ENCODE results near the gene ATP5F1E.

The ATP5F1E gene

GRCh38 chr20:59004763-59005522, 27.2 kb downstream of the ATP5F1E start:
- DNase-seq = no peak

DNA sequence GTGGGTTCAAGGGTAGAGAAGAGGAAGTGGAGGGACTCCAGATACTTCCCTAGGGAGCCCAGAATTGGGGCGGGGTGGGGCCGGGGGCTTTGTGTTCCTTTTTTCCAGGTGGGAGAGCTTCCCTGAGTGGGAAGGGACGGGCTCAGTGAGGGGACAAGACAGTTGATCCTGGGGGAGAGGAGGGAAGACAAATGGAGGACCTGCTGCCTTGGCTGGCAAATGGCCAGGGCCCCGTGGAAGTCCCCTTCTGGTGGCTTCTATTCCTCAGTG, 27.7 kb downstream of the ATP5F1E start:
- no peak for DNase-seq

DNA sequence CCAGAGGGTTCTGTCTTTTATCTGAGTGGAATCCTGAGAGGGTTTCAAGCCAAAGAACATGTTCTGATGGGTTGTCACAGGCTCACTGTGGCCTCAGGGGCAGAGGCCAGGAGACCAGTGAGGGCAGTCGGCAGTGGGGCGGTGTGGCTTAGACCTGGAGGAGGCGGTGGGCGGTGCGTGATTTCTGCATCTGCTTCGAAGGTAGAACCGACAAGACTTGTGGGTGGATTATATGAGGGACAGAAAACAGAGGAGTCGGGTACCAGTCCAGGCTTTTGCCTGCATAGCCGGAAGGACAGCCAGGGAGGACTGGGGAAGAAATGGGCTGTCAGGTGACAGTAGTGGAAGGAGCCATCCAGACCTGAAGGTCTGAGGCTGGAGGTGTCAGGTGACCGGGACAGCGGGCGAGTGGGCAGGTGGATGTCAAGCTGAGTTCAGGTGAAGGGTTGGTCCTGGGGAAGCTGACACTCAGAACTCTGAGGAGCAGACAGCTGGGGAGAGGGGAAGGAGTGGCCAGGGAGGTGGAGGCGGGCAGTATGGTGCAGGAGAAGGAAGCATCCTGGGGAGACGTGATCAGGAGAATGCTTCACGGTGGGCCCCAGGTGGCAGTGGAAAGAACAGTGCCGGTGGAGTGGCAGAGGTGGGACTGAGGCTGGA, 28.2 kb downstream of the ATP5F1E start:
- no peak for DNase-seq

DNA sequence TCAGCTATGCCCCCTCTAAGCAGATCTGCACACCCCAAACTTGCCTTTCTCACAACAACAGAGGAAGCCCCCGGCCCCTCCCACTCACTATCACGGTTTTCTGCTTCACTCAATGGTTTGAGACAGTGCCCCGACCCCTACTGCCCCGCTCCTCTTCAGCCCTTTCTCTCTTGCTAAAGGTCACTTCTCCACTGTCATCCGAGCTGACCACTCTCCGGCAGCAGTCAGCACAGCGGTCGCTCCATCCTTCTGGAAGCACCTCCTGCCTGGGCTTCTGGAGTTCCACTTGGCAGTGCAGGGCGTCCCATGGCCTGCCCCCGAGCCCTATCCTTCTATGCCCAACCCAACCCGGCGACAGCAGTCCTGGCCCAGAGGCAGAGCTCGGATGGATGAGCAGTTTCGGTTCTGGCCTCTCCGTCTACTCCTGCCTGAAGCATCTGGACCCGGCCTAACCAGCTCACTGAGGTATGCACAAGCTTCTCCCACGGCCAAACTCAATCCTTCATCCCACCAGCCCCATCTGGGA, 29.2 kb downstream of the ATP5F1E start:
- no peak for DNase-seq

GRCh38 chr20:59002388-59002787, 29.7 kb downstream of the ATP5F1E start:
- DNase-seq = no peak

- no peak for DNase-seq
These were observed 30.5 kb downstream of the ATP5F1E start for GRCh38 chr20:59001449-59002171.

- DNase-seq = no peak
These were observed 31.1 kb downstream of the ATP5F1E start for GRCh38 chr20:59001068-59001448.

DNA sequence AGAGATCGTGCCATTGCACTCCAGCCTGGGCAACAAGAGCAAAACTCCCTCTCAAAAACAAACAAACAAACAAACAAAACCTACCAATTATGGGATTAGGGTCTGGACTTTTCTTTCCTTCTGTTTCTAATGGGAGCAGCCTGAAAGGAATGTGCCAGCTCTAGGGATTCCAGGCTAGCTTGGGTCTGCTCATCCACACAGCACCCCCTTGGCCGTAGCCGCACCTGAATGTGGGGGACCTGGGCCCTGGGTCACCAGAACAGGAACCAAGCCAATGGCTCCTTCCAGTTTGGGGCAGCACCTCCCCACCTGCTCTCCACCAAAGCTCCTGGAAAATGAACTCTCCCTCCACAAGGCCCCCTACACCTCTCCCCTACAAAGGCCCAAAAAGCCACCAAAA, 31.8 kb downstream of the ATP5F1E start:
- no peak for DNase-seq

DNA sequence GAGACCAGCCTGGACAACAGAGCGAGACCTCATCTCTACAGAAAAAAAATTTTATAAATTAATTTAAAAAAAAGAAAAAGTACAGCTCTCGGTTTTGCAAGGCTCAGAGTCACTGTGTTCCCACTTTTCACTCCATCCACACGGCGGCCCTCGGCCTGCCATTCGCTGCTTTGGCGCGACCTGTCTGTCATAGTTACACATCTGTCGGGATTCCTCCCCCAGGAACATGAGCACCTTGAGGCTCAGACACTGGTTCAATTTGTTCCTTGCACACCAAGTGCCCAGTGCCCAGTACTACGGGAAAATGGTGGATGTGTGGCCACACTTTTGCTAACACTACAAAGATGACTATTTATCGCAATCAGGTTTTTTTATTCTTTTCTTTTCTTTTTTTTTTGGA, 33.5 kb downstream of the ATP5F1E start:
- DNase-seq = no peak

- DNase-seq = no peak
These were observed 34.9 kb downstream of the ATP5F1E start for GRCh38 chr20:58997141-58997770.

- no peak for DNase-seq
These were observed 35.9 kb downstream of the ATP5F1E start for GRCh38 chr20:58996226-58996611.

GRCh38 chr20:58995461-58996225, 36.5 kb downstream of the ATP5F1E start:
- DNase-seq = no peak

DNA sequence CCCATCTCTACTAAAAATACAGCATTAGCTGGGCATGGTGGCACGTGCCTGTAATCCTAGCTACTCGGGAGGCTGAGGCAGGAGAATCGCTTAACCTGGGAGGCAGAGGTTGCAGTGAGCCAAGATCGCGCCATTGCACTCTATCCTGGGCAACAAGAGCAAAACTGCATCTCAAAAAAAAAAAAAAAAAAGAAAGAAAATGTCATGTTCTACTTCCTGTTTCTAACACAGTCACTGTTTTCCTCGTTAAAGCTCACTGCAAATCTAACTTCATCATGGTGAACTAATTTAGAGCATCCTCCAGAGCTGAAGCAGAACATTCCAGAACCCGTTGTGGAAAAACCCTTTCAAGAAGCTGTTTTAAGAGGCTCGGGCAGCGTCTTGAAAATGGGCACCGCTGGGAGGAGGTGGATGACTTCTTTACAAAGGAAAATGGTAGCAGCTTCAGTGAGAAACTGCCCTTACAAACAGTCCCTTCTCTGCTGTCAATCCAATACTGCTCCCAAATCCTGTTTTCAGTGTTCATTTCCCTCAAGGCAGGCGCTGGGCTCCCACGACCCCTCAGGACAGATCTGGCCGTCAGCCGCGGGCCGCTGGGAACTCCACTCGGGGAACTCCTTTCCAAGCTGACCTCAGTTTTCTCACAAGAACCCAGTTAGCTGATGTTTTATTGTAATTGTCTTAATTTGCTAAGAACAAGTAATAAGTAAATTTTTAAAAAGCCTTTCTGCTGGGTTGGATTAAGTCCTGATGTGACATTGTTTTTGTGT, 37.6 kb downstream of the ATP5F1E start:
- DNase-seq = no peak

DNA sequence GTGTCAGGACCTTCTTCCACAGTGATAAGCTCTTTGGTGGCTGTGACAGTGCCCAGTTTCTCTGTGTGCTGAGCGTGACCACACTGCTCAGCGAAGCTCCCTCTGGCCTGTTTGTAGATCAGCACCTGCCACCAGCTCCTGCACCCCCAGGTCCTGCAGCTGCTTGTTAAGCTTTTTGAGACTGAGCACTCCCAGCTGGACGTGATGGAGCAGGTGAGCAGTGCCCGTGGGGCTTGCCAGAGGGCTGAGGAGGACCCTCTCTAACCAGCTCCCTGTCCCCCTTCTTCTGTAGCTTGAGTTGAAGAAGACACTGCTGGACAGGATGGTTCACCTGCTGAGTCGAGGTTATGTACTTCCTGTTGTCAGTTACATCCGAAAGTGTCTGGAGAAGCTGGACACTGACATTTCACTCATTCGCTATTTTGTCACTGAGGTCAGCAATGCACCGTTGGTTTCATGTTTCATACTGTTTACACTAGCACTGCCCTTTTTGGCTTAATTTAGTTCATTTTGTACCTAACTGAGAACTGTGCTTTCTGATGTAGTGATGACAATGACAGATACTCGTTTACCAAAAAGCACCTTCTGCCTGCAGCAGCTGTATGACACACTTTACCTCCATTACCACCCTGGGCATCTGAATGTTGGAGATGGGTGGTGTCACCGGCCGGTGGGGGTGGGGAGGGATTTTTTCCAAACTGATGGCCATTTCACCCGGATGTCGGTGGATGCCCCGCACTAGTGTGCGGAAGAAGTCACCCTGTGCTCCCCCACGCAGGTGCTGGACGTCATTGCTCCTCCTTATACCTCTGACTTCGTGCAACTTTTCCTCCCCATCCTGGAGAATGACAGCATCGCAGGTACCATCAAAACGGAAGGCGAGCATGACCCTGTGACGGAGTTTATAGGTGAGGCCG, 38.5 kb downstream of the ATP5F1E start:
- DNase-seq = no peak

- DNase-seq = no peak
These were observed 39.2 kb downstream of the ATP5F1E start for GRCh38 chr20:58992911-58993310.

- DNase-seq = no peak
These were observed 40.4 kb downstream of the ATP5F1E start for GRCh38 chr20:58991715-58992114.

- no peak for DNase-seq
These were observed 41.3 kb downstream of the ATP5F1E start for GRCh38 chr20:58990651-58991445.

- no peak for DNase-seq
These were observed 42.9 kb downstream of the ATP5F1E start for GRCh38 chr20:58989196-58989595.

DNA sequence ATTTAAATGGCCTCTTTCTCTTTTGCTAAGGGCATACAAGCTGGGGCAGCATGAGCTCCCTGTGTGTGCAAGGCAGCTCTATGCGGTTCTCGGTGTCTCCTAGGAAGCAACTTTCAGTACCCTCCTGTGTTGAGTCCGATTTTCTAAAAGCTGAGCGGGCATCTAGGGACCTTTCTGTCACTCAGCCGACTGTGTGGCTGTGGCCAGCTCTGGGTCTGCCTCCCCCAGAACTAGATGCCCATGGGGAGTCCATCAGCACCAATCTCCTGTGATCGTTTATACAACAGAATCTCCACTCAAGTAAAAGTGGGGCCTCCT, 43.6 kb downstream of the ATP5F1E start:
- no peak for DNase-seq
